Endodermal cell (in vitro differentiated cells): ENCODE results near the gene IGLL5. TPM values are rescaled to one million over a fixed set of nuclear protein-coding genes. Genes with fewer than 3 reads are reported as not detected.
A peak's percentile ranks its signal among the peaks of the same experiment; 100 is the strongest.

Source experiments
- DNase-seq: peaks from one replicate; pipeline ENCODE4 v3.0.0-alpha.2; 2017
- H3K27ac ChIP-seq: 2 replicates; pipeline ENCODE4 v1.5.1; 2013; ENCODE audit warnings: mild to moderate bottlenecking, low read depth, low read length, moderate library complexity
- H3K27me3 ChIP-seq: 2 replicates; pipeline ENCODE4 v1.6.1; 2013; ENCODE audit warnings: mild to moderate bottlenecking, low read length, moderate library complexity; ENCODE audit not compliant: insufficient read depth, control insufficient read depth, poor library complexity, severe bottlenecking
- H3K36me3 ChIP-seq: 2 replicates; pipeline ENCODE4 v1.7.0; 2013; ENCODE audit warnings: mild to moderate bottlenecking, low read length, moderate library complexity; ENCODE audit not compliant: control insufficient read depth, insufficient read depth
- H3K4me1 ChIP-seq: one replicate; pipeline ENCODE4 v1.7.0; 2013; ENCODE audit warnings: low read length; ENCODE audit not compliant: control insufficient read depth, insufficient read depth
- H3K4me3 ChIP-seq: 2 replicates; pipeline ENCODE4 v1.5.1; 2013; ENCODE audit warnings: mild to moderate bottlenecking, low read length, moderate library complexity
- H3K9ac ChIP-seq: 2 replicates; pipeline ENCODE4 v1.6.1; 2013; ENCODE audit warnings: mild to moderate bottlenecking, low read length, moderate library complexity; ENCODE audit not compliant: poor library complexity, severe bottlenecking; ENCODE audit errors: extremely low read depth
- H3K9me3 ChIP-seq: 2 replicates; pipeline ENCODE4 v1.6.1; 2013; ENCODE audit warnings: mild to moderate bottlenecking, low read length, moderate library complexity; ENCODE audit not compliant: control insufficient read depth
- H3K27ac Mint-ChIP-seq: 2 replicates; pipeline ENCODE4 v1.8.0; 2020; ENCODE audit warnings: mixed read lengths
- H3K27me3 Mint-ChIP-seq: 2 replicates; pipeline ENCODE4 v1.8.0; 2021; ENCODE audit warnings: mild to moderate bottlenecking, mixed read lengths; ENCODE audit not compliant: insufficient read depth
- H3K36me3 Mint-ChIP-seq: 2 replicates; pipeline ENCODE4 v1.8.0; 2020; ENCODE audit warnings: low read depth, mixed read lengths
- H3K4me1 Mint-ChIP-seq: 2 replicates; pipeline ENCODE4 v1.8.0; 2020; ENCODE audit warnings: mixed read lengths
- H3K4me3 Mint-ChIP-seq: 2 replicates; pipeline ENCODE4 v1.8.0; 2020; ENCODE audit warnings: mild to moderate bottlenecking, moderate library complexity, mixed read lengths
- H3K9me3 Mint-ChIP-seq: 2 replicates; pipeline ENCODE4 v1.8.0; 2020; ENCODE audit warnings: mild to moderate bottlenecking, mixed read lengths
- WGBS, 2 experiments: methylation state at CpG; one replicate each; pipeline versions ENCODE4 v1.1.5 to v1.1.7; 2013; ENCODE audit warnings: missing lambda C conversion rate in 2 of 2, mixed read lengths in 1 of 2; ENCODE audit not compliant: insufficient coverage in 1 of 2, insufficient read length in 1 of 2; 5-methylcytosine and 5-hydroxymethylcytosine counted together
- total RNA-seq, 2 donors: library from RNA; stranded (reverse); fragmentation: NEBNext Ultra II Directional in 1 of 2; extraction: Animal tissue kit (Norgen Biotek cat#: 25700) in 1 of 2; gene quantifications; 2 replicates in 1 of 2; 3 replicates in 1 of 2; pipeline ENCODE4 v1.2.1, GENCODE V29; 2021
- TF ChIP-seq, protein P1 (sequence below): fragments of 200-600 bp; sonication (generic); conservative IDR thresholded peaks from 2 replicates; pipeline ENCODE4 v1.5.0; 2021; ENCODE audit warnings: antibody characterized with exemption, mild to moderate bottlenecking

IGLL5 gene
- total RNA-seq, 2 donors from 2014 or later: not detected

DNA sequence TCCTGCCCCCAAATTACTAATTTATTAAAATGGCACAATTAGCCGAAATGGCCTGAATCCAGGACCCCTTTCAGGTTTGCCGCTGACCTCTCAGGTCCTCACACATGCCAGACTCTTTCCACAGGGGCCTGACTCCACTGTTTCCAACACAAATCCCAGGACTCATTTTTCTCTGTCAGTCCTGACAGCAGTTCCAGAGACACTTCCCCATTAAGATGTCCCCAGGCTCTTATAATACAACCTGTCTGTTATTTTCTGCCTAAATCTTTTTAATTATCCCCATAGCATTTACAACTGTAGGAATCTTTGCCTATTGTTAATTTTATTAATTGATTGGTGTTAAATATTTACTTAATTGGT is 9.4 kb upstream of the IGLL5 start:
- Mint-ChIP-seq H3K9me3 (no peaks in the 10 kb centered on the region), H3K36me3 (no peaks in the 10 kb centered on the region)

DNA sequence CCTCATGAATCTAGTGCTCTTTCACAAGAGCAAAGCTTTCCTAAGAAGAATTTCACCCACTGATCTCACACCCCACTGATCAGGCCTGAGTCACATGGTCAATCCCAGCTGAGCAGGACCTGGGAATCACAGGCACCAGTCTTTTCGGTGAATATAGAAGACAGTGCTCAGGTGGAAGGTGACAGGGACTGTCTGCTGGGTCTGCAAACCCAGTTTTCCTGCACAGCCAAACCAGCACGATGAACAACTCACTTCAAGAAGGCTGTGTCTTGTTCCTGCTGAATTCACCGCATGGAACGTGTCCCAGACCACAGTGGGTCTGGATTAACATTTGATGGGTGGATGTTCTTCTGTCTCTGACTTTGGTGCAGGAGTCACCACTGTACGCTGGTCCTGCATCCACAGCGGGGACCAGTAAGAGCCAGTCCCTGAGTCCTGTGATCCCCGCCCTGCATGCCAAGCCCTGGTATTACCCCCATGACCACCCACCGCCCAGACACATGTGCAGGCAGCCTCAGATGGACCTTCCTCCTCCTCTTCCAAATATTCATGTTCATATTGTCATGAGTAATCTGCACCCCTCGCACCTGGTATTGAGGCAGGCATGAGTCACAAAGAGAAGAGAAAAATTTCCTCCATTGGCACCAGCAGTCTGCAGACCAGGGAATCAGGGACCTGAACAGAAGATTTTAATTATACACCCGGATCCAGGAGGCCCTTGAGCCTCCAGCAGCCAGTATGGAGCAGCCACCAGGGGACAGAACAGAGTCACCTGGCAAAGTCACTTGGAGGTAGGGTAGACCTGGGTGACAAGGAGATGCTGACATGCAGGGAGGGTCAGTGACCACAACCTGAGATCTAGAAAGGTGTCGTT is 8.6 kb upstream of the IGLL5 start:
- no peaks in the 10 kb centered on the region for H3K9me3 Mint-ChIP-seq
- DNase-seq: peak; percentile 48
- H3K9ac ChIP-seq: no peak overlapping the region
- H3K36me3 ChIP-seq: no peaks in the 10 kb centered on the region
- no peak overlapping the region for H3K4me3 ChIP-seq
- H3K4me1 Mint-ChIP-seq: peaks cover 3% of the 10 kb centered on the region
- H3K4me3 Mint-ChIP-seq: no peak overlapping the region
- no peak overlapping the region for H3K27ac Mint-ChIP-seq
- H3K9me3 ChIP-seq: peaks cover 5% of the 10 kb centered on the region
- H3K27ac ChIP-seq: no peak overlapping the region
- no peaks in the 10 kb centered on the region for H3K36me3 Mint-ChIP-seq
- TF ChIP-seq, protein P1, sequence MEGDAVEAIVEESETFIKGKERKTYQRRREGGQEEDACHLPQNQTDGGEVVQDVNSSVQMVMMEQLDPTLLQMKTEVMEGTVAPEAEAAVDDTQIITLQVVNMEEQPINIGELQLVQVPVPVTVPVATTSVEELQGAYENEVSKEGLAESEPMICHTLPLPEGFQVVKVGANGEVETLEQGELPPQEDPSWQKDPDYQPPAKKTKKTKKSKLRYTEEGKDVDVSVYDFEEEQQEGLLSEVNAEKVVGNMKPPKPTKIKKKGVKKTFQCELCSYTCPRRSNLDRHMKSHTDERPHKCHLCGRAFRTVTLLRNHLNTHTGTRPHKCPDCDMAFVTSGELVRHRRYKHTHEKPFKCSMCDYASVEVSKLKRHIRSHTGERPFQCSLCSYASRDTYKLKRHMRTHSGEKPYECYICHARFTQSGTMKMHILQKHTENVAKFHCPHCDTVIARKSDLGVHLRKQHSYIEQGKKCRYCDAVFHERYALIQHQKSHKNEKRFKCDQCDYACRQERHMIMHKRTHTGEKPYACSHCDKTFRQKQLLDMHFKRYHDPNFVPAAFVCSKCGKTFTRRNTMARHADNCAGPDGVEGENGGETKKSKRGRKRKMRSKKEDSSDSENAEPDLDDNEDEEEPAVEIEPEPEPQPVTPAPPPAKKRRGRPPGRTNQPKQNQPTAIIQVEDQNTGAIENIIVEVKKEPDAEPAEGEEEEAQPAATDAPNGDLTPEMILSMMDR: peak; percentile 71
- H3K27me3 ChIP-seq: peaks cover 16% of the 10 kb centered on the region
- 86 to 87% methylated on average over 5 to 11 of the region's 11 CpGs for WGBS, 2 experiments
- H3K27me3 Mint-ChIP-seq: peaks cover 15% of the 10 kb centered on the region
- H3K4me1 ChIP-seq: no peaks in the 10 kb centered on the region

More for the DNA sequence above, 9.4 kb upstream of the IGLL5 start:
- DNase-seq: peak; percentile 33
- Mint-ChIP-seq H3K4me3 (no peak overlapping the region), H3K27me3 (peaks cover 21% of the 10 kb centered on the region), H3K27ac (no peak overlapping the region), H3K4me1 (peaks cover 3% of the 10 kb centered on the region)
- Histone ChIP-seq H3K27ac (no peak overlapping the region), H3K9me3 (peaks cover 5% of the 10 kb centered on the region), H3K36me3 (no peaks in the 10 kb centered on the region), H3K4me1 (no peaks in the 10 kb centered on the region), H3K27me3 (peaks cover 16% of the 10 kb centered on the region), H3K9ac (no peak overlapping the region), H3K4me3 (no peak overlapping the region)
- TF ChIP-seq, protein P1: no peak
- WGBS, 2 experiments: 79% methylated on average over 2 of the region's 2 CpGs

DNA sequence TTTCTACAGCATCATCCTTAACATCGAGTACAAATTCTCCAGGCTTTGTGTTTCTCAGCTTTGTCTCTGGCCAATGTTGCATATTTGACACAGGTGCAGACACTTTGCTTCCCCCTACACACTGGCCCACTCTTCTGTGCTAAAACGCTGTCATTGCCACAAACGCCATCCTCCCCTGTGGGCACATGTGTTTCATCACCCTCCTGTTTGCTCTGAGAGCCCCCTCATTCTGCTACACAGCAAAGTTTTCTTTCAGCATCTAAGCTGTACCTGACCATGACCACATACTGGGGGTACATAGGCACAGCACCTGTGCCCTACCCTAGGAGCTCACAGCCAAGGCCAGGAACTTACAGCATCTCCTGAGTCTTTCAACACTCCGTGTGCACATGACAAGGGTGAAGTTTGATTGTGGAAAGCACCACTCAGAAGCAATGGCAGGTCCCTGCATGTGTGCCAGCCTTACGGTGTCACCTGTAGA is 7.9 kb upstream of the IGLL5 start:
- DNase-seq: no peak
- Mint-ChIP-seq H3K36me3 (no peaks in the 10 kb centered on the region), H3K27me3 (peaks cover 18% of the 10 kb centered on the region), H3K27ac (no peak overlapping the region), H3K4me1 (peaks cover 3% of the 10 kb centered on the region), H3K9me3 (no peaks in the 10 kb centered on the region), H3K4me3 (no peak overlapping the region)
- peaks cover 2% of the 10 kb centered on the region for H3K9me3 ChIP-seq
- peaks cover 16% of the 10 kb centered on the region for H3K27me3 ChIP-seq
- H3K4me1 ChIP-seq: no peaks in the 10 kb centered on the region
- TF ChIP-seq, protein P1: no peak
- 42 to 79% methylated on average over 2 to 5 of the region's 5 CpGs for WGBS, 2 experiments
- no peak overlapping the region for H3K4me3 ChIP-seq
- no peak overlapping the region for H3K9ac ChIP-seq
- H3K27ac ChIP-seq: no peak overlapping the region
- no peaks in the 10 kb centered on the region for H3K36me3 ChIP-seq
